PFSK-1 (cell line): ENCODE data around the gene LBHD1.

ENCODE experiments used
- POLR2AphosphoS5 ChIP-seq: IDR thresholded peaks from 2 replicates; pipeline ENCODE4 v1.6.1; 2012; ENCODE audit warnings: low read depth, mild to moderate bottlenecking, control low read depth, low read length, moderate library complexity
- SIN3A ChIP-seq: IDR thresholded peaks from 2 replicates; pipeline ENCODE4 v1.6.1; 2012; ENCODE audit warnings: mild to moderate bottlenecking, low read length, moderate library complexity, borderline replicate concordance; ENCODE audit not compliant: insufficient read depth
- TAF1 ChIP-seq: IDR thresholded peaks from 2 replicates; pipeline ENCODE4 v1.6.1; 2012; ENCODE audit warnings: low read length, control low read depth, borderline replicate concordance; ENCODE audit not compliant: insufficient read depth
- TF ChIP-seq, protein P1 (sequence below), 2 experiments: IDR thresholded peaks; 2 replicates each; pipeline versions ENCODE4 v1.6.1 to v1.8.0; 2011 to 2012; ENCODE audit warnings: low read depth in 2 of 2, low read length in 2 of 2, control low read depth in 1 of 2, inconsistent platforms in 1 of 2, mild to moderate bottlenecking in 1 of 2, moderate library complexity in 1 of 2; ENCODE audit not compliant: insufficient read depth in 1 of 2

DNA sequence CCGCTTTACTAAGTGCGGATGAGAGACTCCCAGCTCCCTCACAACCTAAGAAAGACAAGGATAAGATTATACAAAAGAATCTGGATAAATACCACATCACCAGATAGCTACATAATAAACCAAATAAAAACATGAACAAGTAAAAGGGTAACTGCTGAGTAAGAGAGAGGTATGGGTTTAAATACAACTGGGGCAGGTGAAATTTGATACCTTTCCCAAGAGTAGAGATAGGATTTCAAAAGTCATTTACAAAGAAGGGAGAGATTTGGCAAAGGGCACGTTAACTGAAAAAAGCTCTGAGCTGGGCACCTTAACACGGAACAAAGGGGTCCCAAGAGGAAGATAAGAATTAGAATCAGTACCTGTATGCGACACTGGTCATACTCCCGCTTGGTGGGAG lies 5.1 kb upstream of the LBHD1 start:
- TF ChIP-seq TAF1 (no peak), POLR2AphosphoS5 (no peak), SIN3A (no peak)
- TF ChIP-seq, protein P1, sequence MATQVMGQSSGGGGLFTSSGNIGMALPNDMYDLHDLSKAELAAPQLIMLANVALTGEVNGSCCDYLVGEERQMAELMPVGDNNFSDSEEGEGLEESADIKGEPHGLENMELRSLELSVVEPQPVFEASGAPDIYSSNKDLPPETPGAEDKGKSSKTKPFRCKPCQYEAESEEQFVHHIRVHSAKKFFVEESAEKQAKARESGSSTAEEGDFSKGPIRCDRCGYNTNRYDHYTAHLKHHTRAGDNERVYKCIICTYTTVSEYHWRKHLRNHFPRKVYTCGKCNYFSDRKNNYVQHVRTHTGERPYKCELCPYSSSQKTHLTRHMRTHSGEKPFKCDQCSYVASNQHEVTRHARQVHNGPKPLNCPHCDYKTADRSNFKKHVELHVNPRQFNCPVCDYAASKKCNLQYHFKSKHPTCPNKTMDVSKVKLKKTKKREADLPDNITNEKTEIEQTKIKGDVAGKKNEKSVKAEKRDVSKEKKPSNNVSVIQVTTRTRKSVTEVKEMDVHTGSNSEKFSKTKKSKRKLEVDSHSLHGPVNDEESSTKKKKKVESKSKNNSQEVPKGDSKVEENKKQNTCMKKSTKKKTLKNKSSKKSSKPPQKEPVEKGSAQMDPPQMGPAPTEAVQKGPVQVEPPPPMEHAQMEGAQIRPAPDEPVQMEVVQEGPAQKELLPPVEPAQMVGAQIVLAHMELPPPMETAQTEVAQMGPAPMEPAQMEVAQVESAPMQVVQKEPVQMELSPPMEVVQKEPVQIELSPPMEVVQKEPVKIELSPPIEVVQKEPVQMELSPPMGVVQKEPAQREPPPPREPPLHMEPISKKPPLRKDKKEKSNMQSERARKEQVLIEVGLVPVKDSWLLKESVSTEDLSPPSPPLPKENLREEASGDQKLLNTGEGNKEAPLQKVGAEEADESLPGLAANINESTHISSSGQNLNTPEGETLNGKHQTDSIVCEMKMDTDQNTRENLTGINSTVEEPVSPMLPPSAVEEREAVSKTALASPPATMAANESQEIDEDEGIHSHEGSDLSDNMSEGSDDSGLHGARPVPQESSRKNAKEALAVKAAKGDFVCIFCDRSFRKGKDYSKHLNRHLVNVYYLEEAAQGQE (IDR thresholded peaks at IDR 0.05; ENCODE audit: insufficient read depth in 1 of 2, low read depth in 2 of 2, low read length in 2 of 2), result no peak
